GM12878 (cell line): ENCODE results near the gene PMF1. TPM values are rescaled to one million over a fixed set of nuclear protein-coding genes. Genes with fewer than 3 reads are reported as not detected.

ENCODE experiments used
- HDGF ChIP-seq: fragments of 450-650 bp; IDR thresholded peaks from 2 replicates; pipeline ENCODE4 v1.6.1; 2016; ENCODE audit warnings: antibody characterized with exemption
- IKZF2 ChIP-seq, 2 experiments: fragments of 450-650 bp; IDR thresholded peaks; 2 replicates each; pipeline ENCODE4 v1.6.1; 2017; ENCODE audit warnings: mild to moderate bottlenecking in 2 of 2, moderate library complexity in 2 of 2
- NBN ChIP-seq: fragments of 450-650 bp; IDR thresholded peaks from 2 replicates; pipeline ENCODE4 v1.6.1; 2016
- NR2C1 ChIP-seq: fragments of 450-650 bp; IDR thresholded peaks from 2 replicates; pipeline ENCODE4 v1.6.1; 2017; ENCODE audit warnings: antibody characterized with exemption, mild to moderate bottlenecking, moderate library complexity
- NR2F1 ChIP-seq: fragments of 450-650 bp; conservative IDR thresholded peaks from 2 replicates; pipeline ENCODE4 v1.6.1; 2017; ENCODE audit warnings: mild to moderate bottlenecking
- PAX5 ChIP-seq: IDR thresholded peaks from 2 replicates; pipeline ENCODE4 v1.6.1; 2011; ENCODE audit warnings: low read depth, low read length, borderline replicate concordance
- POLR2A ChIP-seq: IDR thresholded peaks from 2 replicates; pipeline ENCODE4 v1.6.1; 2011; ENCODE audit warnings: low read depth, mild to moderate bottlenecking, low read length
- RUNX3 ChIP-seq: IDR thresholded peaks from 2 replicates; pipeline ENCODE4 v1.6.1; 2012; ENCODE audit warnings: low read length, inconsistent platforms
- SMARCA5 ChIP-seq: fragments of 450-650 bp; IDR thresholded peaks from 2 replicates; pipeline ENCODE4 v1.6.1; 2017; ENCODE audit warnings: mild to moderate bottlenecking
- TAF1 ChIP-seq: IDR thresholded peaks from 2 replicates; pipeline ENCODE4 v1.6.1; 2011; ENCODE audit warnings: mild to moderate bottlenecking, low read depth, low read length, borderline replicate concordance
- ZBTB33 ChIP-seq: fragments of 450-650 bp; IDR thresholded peaks from 2 replicates; pipeline ENCODE4 v1.6.1; 2017; ENCODE audit warnings: mild to moderate bottlenecking
- ZNF384 ChIP-seq: IDR thresholded peaks from 2 replicates; pipeline ENCODE4 v1.6.1; 2012; ENCODE audit warnings: low read depth, mild to moderate bottlenecking, low read length, improper control_type of control experiment, borderline replicate concordance
- polyA plus RNA-seq, 11 experiments: library from polyadenylated mRNA; depleted of rRNA in 4 of 11; unstranded in 6 of 11; stranded (reverse) in 5 of 11; fragments of >200 nt; fragmentation: Nextera tagmentation in 4 of 11; fragmentation: Illumina TruSeq in 1 of 11; extraction: Ambion mirVana in 4 of 11; extraction: Trizol in 1 of 11; gene quantifications; 1 replicate in 1 of 11; 2 replicates in 10 of 11; pipeline versions ENCODE4 v1.2.1 to v1.2.3, GENCODE V29; 2011 to 2016; ENCODE audit warnings: inconsistent platforms in 2 of 11, missing spikeins in 2 of 11, low read depth in 1 of 11
- total RNA-seq, 4 experiments: library from RNA; depleted of rRNA in 3 of 4; stranded (reverse); fragments of >200 nt in 3 of 4; fragmentation: Illumina TruSeq in 1 of 4; extraction: Trizol in 1 of 4; gene quantifications; 2 replicates each; pipeline versions ENCODE4 v1.2.1 to v1.2.3, GENCODE V29; 2013 to 2021

The PMF1 gene
- total and polyA plus RNA-seq, 10 of the 15 experiments (the other 5 are each of a cell fraction or from before 2014, with no cell fraction given): 6.7 to 105 (median 67.3) TPM

DNA sequence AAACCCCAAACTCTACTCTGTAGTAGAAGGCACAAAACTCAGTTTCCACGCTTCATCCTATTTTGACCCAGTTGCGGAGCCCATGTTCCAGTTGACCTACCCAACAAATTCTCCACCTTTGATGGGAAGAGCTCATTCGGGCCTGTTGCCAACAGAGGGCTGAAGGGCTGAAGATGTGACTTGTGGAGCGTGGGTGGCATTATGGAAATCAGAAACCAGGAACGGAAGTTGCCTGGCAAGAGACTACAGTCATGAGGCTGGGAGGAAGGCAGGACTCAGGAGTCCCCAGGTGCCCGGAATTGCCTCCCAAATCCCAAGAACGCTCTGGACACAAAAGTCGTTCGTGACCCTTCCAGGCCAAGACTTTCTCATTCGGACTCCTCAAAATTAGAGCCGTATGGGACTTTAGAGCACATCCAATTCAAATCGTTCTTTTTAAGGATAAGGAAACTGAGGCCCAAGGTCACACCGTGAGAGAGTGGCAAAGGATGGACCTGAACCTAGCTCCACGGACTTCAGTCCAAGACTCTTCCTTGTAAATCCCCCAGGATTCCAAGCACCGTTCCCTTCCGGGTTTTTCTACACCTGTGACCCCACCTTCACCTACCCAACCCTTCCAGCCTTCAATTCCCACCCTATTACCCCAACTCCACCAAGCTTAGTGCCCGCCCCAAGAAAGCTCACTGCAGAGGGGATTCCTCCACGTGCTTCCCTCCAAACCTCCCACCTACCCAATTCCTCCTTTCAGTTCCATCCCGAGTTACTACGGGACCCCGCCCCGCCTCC, 69.1 kb downstream of the PMF1 start (continued):
- TF ChIP-seq ZBTB33 (no peak), RUNX3 (no peak), TAF1 (peak; percentile 16; the same call in 1 of the 2 replicates), NBN (peak; percentile 43), ZNF384 (no peak), NR2F1 (0 out of 2 replicates have a peak, but pooled peaks have one; percentile 13), HDGF (peak; percentile 51; the same call in 1 of the 2 replicates), IKZF2 (IDR thresholded peaks at IDR 0.05) (peak; percentile 18 to 35; a peak in 3 of 4 replicates), POLR2A (peak; percentile 19; the same call in 1 of the 2 replicates), PAX5 (no peak), SMARCA5 (0 out of 2 replicates have a peak, but pooled peaks have one; percentile 50), NR2C1 (0 out of 2 replicates have a peak, but pooled peaks have one; percentile 7)
- TF ChIP-seq, all 136 proteins: peak for 13
